Cardiac fibroblast (primary cell): Measurements from ENCODE around the gene ATP2B2.

Experiments used
- DNase-seq, 2 donors: peaks; one replicate each; pipeline versions ENCODE4 v3.0.0 to v3.0.0-alpha.2; 2010; ENCODE audit warnings: low read depth in 2 of 2
- H3K4me3 ChIP-seq, 2 donors: replicated peaks in 1 of 2; 1 replicate in 1 of 2; 2 replicates in 1 of 2; pipeline ENCODE4 v1.5.1; 2011; ENCODE audit warnings: low read depth in 2 of 2, low read length in 2 of 2, mild to moderate bottlenecking in 2 of 2, moderate library complexity in 1 of 2
- CTCF ChIP-seq: IDR thresholded peaks from one replicate; pipeline ENCODE4 v1.5.1; 2011; ENCODE audit warnings: low read depth, mild to moderate bottlenecking, low read length, inconsistent platforms

The ATP2B2 gene

GRCh38 chr3:10405816-10406215 lies 99.6 kb downstream of the ATP2B2 start:
- H3K4me3 ChIP-seq, result no peak overlapping the region
- DNase-seq, result no peak
- no peak for TF ChIP-seq CTCF

DNA sequence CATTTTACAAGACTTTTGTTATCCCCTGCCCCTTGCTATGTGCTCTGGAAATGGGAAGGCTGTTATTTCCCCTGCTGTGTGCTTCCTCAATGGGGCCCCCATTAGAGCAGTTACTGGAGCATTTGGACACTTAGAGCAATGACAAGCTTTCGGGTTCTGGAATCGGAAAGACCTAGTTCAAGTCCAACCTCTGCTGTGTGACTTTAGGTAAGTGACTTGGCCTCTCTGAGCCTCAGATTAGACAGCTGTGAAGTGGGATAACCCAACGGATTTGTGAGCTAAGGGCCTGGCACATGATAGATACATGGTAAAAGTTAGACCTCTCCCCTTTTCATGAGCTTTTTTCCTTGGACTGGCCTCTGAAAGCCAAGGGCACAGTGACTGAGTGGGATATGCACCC lies 100.5 kb downstream of the ATP2B2 start:
- no peak for DNase-seq
- TF ChIP-seq CTCF, result no peak

DNA sequence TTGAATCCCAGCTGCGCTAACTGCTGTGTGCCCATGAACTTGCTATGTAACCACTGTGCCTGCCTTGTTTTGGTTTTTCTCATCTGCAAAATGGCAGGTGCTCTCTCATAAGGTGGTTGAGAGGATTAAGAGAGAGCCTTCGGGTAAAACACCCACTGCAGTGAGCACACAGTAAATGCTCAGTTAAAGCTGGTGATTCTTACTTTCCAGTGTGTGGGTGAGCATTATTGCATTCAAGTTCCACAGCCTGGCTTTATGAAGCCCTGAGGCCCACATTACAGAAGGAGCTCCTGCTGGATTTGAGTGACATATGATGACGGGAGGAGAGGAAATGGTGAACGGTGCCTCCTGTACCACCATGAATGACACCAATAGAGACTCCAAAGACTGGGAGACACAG lies 101.0 kb downstream of the ATP2B2 start:
- TF ChIP-seq CTCF, result no peak
- H3K4me3 ChIP-seq, result no peak overlapping the region
- DNase-seq, result no peak

More for the DNA sequence above, 100.5 kb downstream of the ATP2B2 start:
- no peak overlapping the region for H3K4me3 ChIP-seq

DNA sequence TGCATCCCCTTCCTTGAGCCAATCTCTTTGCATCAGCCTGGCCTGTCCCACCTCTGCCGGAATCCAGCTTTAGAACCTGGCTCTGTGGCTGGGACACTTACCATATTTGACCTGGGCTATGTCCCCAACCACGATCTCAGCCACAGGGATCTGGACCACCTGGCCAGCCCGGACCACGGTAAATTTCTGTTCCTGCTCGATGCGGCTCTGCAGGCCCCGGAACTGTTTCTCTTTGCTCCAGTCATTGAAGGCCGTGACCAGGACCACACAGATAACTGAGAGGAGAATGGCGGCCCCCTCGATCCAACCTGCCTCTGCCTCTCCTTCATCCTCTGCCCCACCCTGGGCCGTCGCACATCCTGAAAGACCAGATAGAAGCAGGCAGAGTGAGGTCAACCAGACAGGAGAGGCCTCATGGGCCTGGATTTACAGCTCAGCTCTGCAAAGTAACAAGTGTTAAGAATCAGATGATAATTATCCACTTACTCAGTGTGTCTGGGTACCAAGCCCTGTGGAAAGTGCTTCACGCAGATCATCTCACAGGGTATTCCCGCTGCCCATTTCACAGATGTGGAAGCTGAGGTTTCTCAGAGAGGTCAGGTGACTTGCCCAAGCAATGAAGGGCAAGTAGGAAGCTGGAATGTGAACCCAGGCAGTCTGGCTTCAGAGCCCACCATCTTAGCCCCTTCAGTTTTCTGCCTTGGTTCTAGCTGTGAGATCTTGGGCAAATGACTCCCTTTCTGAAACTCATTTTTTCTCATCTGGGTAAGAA lies 103.2 kb downstream of the ATP2B2 start:
- TF ChIP-seq CTCF, result no peak
- DNase-seq, result no peak

GRCh38 chr3:10400749-10401495 lies 104.5 kb downstream of the ATP2B2 start:
- DNase-seq, result no peak
- no peak for TF ChIP-seq CTCF
- H3K4me3 ChIP-seq, result no peak overlapping the region

More for the DNA sequence above, 103.2 kb downstream of the ATP2B2 start:
- no peak overlapping the region for H3K4me3 ChIP-seq

DNA sequence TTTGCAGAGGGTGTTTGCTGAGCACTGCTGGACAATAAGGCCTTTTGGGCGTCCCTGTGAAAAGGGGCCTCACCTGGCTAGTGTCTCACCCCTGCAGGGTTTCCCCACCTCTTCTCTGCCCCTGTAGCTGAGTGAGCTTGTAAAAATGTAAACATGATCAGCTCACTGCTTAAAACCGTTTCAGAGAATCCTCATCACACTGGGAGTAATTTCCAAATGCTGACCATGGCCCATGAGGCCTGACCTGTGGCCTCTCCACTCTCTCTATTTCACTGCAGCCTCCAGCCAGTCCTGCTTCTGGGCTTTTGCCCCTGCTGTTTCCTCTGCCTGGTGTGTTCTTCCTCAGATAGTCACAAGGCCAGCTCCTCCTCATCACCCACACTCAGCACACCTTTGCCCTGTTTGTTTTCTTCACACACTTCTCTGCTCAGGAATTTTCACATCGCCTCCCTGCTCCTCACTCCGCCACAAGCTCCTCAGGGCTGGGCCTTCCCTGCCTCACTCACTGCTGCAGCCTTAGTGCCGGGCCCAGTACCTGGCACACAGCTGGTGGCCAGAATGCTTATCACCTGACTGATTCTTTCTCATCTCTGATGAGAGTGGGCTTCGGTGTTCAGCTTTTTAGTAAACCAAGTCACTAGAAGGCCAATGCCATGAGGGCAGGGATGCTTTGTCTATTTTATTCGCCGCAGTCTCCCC lies 105.2 kb downstream of the ATP2B2 start:
- no peak for TF ChIP-seq CTCF
- H3K4me3 ChIP-seq, result no peak overlapping the region
- DNase-seq, result no peak
